GM18498 (cell line): ENCODE measurements around the gene MEIOB.

Experiments
- ATAC-seq: cut with Tn5 transposase; IDR thresholded peaks from one replicate; pipeline ENCODE4 v1.9.1; 2021; ENCODE audit warnings: mild to moderate bottlenecking, moderate library complexity; ENCODE audit not compliant: unreplicated experiment

Gene MEIOB

GRCh38 chr16:1832838-1833454 is 39.0 kb downstream of the MEIOB start:
- no peak for ATAC-seq

- no peak for ATAC-seq
Observed at GRCh38 chr16:1831186-1832075, 40.5 kb downstream of the MEIOB start.

GRCh38 chr16:1830213-1830612 is 41.8 kb downstream of the MEIOB start:
- no peak for ATAC-seq

GRCh38 chr16:1828645-1829410 is 43.1 kb downstream of the MEIOB start:
- ATAC-seq, result no peak

- peak; percentile 88 for ATAC-seq
Observed at GRCh38 chr16:1826691-1827573, 45.0 kb downstream of the MEIOB start, which contains the start of the genes FAHD1 and HAGH. TSS of gene FAHD1 (plus strand) at chr16:1827206. CDS start at chr16:1827239, 33 bp downstream. TSS of gene HAGH (minus strand) at chr16:1826825. CDS start at chr16:1826787, 38 bp downstream.

- peak; percentile 60 for ATAC-seq
Observed at GRCh38 chr16:1825864-1826690, 45.9 kb downstream of the MEIOB start.

GRCh38 chr16:1825381-1825863 is 46.5 kb downstream of the MEIOB start:
- no peak for ATAC-seq

GRCh38 chr16:1823821-1824220 is 48.1 kb downstream of the MEIOB start:
- ATAC-seq, result no peak

- ATAC-seq, result no peak
Observed at GRCh38 chr16:1822801-1823200, 49.2 kb downstream of the MEIOB start.

- no peak for ATAC-seq
Observed at GRCh38 chr16:1821861-1822611, 49.9 kb downstream of the MEIOB start.

GRCh38 chr16:1820946-1821290 is 51.0 kb downstream of the MEIOB start:
- ATAC-seq, result no peak

- no peak for ATAC-seq
Observed at GRCh38 chr16:1820096-1820945, 51.6 kb downstream of the MEIOB start.

GRCh38 chr16:1819611-1820010 is 52.4 kb downstream of the MEIOB start:
- ATAC-seq, result no peak

- no peak for ATAC-seq
Observed at GRCh38 chr16:1818873-1819525, 53.0 kb downstream of the MEIOB start.

- ATAC-seq, result no peak
Observed at GRCh38 chr16:1818204-1818872, 53.6 kb downstream of the MEIOB start.

- ATAC-seq, result no peak
Observed at GRCh38 chr16:1817716-1818115, 54.2 kb downstream of the MEIOB start.

- no peak for ATAC-seq
Observed at GRCh38 chr16:1817276-1817589, 54.7 kb downstream of the MEIOB start.
